HEK293 (cell line): ENCODE data around the gene UFC1.

ENCODE experiments used
- CTCF ChIA-PET: fragments of 350-600 bp; formaldehyde crosslinking; extraction: SDS; loops from one replicate; lab custom pipeline; 2021; ENCODE audit warnings: antibody characterized with exemption; lab: Yijun Ruan, JAX
- POLR2A ChIA-PET: fragments of 300-600 bp; formaldehyde crosslinking; extraction: SDS; loops from one replicate; lab custom pipeline; 2020; ENCODE audit warnings: antibody characterized with exemption, inconsistent platforms; lab: Yijun Ruan, JAX
- H3K27ac ChIP-seq: fragments of 200-500 bp; sonication (Bioruptor generic); 2 replicates; pipeline ENCODE4 v1.5.1; 2014; ENCODE audit warnings: low read depth, low read length, control low read depth, inconsistent platforms; ENCODE audit errors: extremely low read depth
- H3K36me3 ChIP-seq, 2 experiments: fragments of 200-500 bp in 1 of 2; sonication (Bioruptor generic) in 1 of 2; 1 replicate in 1 of 2; 2 replicates in 1 of 2; pipeline ENCODE4 v1.5.1; 2014 to 2017; ENCODE audit warnings: inconsistent platforms in 2 of 2, low read length in 2 of 2; ENCODE audit not compliant: control insufficient read depth in 2 of 2, insufficient read depth in 1 of 2
- H3K4me1 ChIP-seq: fragments of 200-500 bp; sonication (Bioruptor generic); 2 replicates; pipeline ENCODE4 v1.5.1; 2014; ENCODE audit warnings: mild to moderate bottlenecking, low read length, inconsistent platforms; ENCODE audit not compliant: control insufficient read depth, insufficient read depth
- H3K4me3 ChIP-seq: 2 replicates; pipeline ENCODE4 v1.5.1; 2011; ENCODE audit warnings: low read depth, mild to moderate bottlenecking, control low read depth, low read length, moderate library complexity
- H3K9me3 ChIP-seq: fragments of 200-500 bp; sonication (Bioruptor generic); 2 replicates; pipeline ENCODE4 v1.5.1; 2014; ENCODE audit warnings: low read depth, low read length, inconsistent platforms; ENCODE audit not compliant: control insufficient read depth, insufficient read depth
- EGR2 ChIP-seq: fragments of 450-650 bp; formaldehyde crosslinking; IDR thresholded peaks from 2 replicates; pipeline ENCODE4 v1.5.1; 2016; ENCODE audit warnings: low read depth, missing biosample characterization, missing genetic modification characterization
- GFI1B ChIP-seq: fragments of 450-650 bp; formaldehyde crosslinking; IDR thresholded peaks from 2 replicates; pipeline ENCODE4 v1.5.1; 2016; ENCODE audit warnings: missing biosample characterization, missing genetic modification characterization
- GLI4 ChIP-seq: fragments of 450-650 bp; formaldehyde crosslinking; IDR thresholded peaks from 2 replicates; pipeline ENCODE4 v1.5.1; 2016; ENCODE audit warnings: missing biosample characterization, missing genetic modification characterization
- KLF9 ChIP-seq: fragments of 450-650 bp; formaldehyde crosslinking; IDR thresholded peaks from 2 replicates; pipeline ENCODE4 v1.5.1; 2016; ENCODE audit warnings: missing biosample characterization, missing genetic modification characterization, low read depth
- MEIS1 ChIP-seq: sonication (generic); formaldehyde crosslinking; IDR thresholded peaks from 2 replicates; pipeline ENCODE4 v1.8.1; 2022; ENCODE audit warnings: missing genetic modification reagents, mild to moderate bottlenecking, borderline replicate concordance
- SETDB1 ChIP-seq: IDR thresholded peaks from one replicate; pipeline ENCODE4 v1.6.1; 2017; ENCODE audit warnings: mild to moderate bottlenecking, low read length, moderate library complexity, mixed read lengths; ENCODE audit not compliant: insufficient read length
- TRIM28 ChIP-seq: IDR thresholded peaks from 2 replicates; pipeline ENCODE4 v1.6.1; 2011; ENCODE audit warnings: low read length, control low read depth, borderline replicate concordance
- ZBTB8A ChIP-seq: fragments of 450-650 bp; formaldehyde crosslinking; IDR thresholded peaks from 2 replicates; pipeline ENCODE4 v1.5.1; 2016; ENCODE audit warnings: missing biosample characterization, missing genetic modification characterization
- ZNF2 ChIP-seq: fragments of 450-650 bp; formaldehyde crosslinking; IDR thresholded peaks from 2 replicates; pipeline ENCODE4 v1.5.1; 2016; ENCODE audit warnings: missing biosample characterization, missing genetic modification characterization
- ZNF266 ChIP-seq: fragments of 450-650 bp; formaldehyde crosslinking; IDR thresholded peaks from 2 replicates; pipeline ENCODE4 v1.5.1; 2016; ENCODE audit warnings: missing biosample characterization, missing genetic modification characterization, low read depth
- ZNF366 ChIP-seq: fragments of 450-650 bp; formaldehyde crosslinking; conservative IDR thresholded peaks from 2 replicates; pipeline ENCODE4 v1.5.1; 2016; ENCODE audit warnings: missing biosample characterization, missing genetic modification characterization
- ZNF416 ChIP-seq: fragments of 450-650 bp; formaldehyde crosslinking; IDR thresholded peaks from 2 replicates; pipeline ENCODE4 v1.5.1; 2016; ENCODE audit warnings: missing biosample characterization, missing genetic modification characterization
- ZNF785 ChIP-seq: fragments of 450-650 bp; formaldehyde crosslinking; IDR thresholded peaks from 2 replicates; pipeline ENCODE4 v1.5.1; 2016; ENCODE audit warnings: missing biosample characterization, missing genetic modification characterization
- ZSCAN16 ChIP-seq: fragments of 450-650 bp; formaldehyde crosslinking; IDR thresholded peaks from 2 replicates; pipeline ENCODE4 v1.5.1; 2016; ENCODE audit warnings: missing biosample characterization, missing genetic modification characterization
- TF ChIP-seq, protein P1 (sequence below): fragments of 450-650 bp; formaldehyde crosslinking; conservative IDR thresholded peaks from 2 replicates; pipeline ENCODE4 v1.5.1; 2016; ENCODE audit warnings: low read depth, missing biosample characterization, missing genetic modification characterization
- TF ChIP-seq, protein P2 (sequence below): fragments of 450-650 bp; formaldehyde crosslinking; IDR thresholded peaks from 2 replicates; pipeline ENCODE4 v1.5.1; 2016; ENCODE audit warnings: missing biosample characterization, missing genetic modification characterization
- TF ChIP-seq, protein P3 (sequence below): fragments of 450-650 bp; formaldehyde crosslinking; IDR thresholded peaks from 2 replicates; pipeline ENCODE4 v1.5.1; 2016; ENCODE audit warnings: missing biosample characterization, missing genetic modification characterization, borderline replicate concordance

The UFC1 gene

DNA sequence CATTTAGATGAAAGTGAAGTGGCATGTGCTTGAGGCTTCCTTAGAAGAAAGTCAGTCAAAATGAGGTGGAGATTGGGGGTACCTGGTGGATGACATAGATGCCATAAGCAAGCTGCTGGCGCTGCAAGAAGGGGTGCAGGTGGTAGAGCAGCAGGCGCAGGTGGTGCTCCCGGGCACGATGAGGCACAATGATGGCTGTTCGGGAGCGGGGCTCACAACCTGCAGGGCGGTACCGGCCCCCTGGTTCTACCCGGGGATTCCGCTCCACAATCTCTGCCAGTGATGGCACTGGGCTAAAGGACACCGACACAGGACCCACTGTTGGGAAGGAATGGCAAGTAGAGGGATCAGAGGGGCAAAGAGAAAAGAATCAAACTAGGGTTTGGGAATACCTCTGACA is 21.1 kb downstream of the UFC1 start:
- POLR2A ChIA-PET = interaction anchor here (3.3 kb wide), 1 partner anchor 9 kb away, joined by 39 read pairs; the partner anchor contains the start of gene PPOX
- CTCF ChIA-PET = no interaction called here
- Histone ChIP-seq H3K27ac (no peak overlapping the region), H3K36me3 (peaks cover 16 to 60% of the 10 kb centered on the region in 2 experiments; a peak in 2 of 3 replicates), H3K9me3 (no peaks in the 10 kb centered on the region), H3K4me1 (no peaks in the 10 kb centered on the region), H3K4me3 (no peak overlapping the region)
- no peak for TF ChIP-seq TRIM28
- no peak for TF ChIP-seq EGR2
- TF ChIP-seq SETDB1 = no peak
- TF ChIP-seq, protein P1, sequence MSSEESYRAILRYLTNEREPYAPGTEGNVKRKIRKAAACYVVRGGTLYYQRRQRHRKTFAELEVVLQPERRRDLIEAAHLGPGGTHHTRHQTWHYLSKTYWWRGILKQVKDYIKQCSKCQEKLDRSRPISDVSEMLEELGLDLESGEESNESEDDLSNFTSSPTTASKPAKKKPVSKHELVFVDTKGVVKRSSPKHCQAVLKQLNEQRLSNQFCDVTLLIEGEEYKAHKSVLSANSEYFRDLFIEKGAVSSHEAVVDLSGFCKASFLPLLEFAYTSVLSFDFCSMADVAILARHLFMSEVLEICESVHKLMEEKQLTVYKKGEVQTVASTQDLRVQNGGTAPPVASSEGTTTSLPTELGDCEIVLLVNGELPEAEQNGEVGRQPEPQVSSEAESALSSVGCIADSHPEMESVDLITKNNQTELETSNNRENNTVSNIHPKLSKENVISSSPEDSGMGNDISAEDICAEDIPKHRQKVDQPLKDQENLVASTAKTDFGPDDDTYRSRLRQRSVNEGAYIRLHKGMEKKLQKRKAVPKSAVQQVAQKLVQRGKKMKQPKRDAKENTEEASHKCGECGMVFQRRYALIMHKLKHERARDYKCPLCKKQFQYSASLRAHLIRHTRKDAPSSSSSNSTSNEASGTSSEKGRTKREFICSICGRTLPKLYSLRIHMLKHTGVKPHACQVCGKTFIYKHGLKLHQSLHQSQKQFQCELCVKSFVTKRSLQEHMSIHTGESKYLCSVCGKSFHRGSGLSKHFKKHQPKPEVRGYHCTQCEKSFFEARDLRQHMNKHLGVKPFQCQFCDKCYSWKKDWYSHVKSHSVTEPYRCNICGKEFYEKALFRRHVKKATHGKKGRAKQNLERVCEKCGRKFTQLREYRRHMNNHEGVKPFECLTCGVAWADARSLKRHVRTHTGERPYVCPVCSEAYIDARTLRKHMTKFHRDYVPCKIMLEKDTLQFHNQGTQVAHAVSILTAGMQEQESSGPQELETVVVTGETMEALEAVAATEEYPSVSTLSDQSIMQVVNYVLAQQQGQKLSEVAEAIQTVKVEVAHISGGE (tag by site-specific recombination) = no peak
- no peak for TF ChIP-seq ZNF2 (tag by site-specific recombination)
- TF ChIP-seq ZNF266 (tag by site-specific recombination) = no peak
- TF ChIP-seq ZBTB8A (tag by site-specific recombination) = no peak
- no peak for TF ChIP-seq ZNF366 (tag by site-specific recombination)

DNA sequence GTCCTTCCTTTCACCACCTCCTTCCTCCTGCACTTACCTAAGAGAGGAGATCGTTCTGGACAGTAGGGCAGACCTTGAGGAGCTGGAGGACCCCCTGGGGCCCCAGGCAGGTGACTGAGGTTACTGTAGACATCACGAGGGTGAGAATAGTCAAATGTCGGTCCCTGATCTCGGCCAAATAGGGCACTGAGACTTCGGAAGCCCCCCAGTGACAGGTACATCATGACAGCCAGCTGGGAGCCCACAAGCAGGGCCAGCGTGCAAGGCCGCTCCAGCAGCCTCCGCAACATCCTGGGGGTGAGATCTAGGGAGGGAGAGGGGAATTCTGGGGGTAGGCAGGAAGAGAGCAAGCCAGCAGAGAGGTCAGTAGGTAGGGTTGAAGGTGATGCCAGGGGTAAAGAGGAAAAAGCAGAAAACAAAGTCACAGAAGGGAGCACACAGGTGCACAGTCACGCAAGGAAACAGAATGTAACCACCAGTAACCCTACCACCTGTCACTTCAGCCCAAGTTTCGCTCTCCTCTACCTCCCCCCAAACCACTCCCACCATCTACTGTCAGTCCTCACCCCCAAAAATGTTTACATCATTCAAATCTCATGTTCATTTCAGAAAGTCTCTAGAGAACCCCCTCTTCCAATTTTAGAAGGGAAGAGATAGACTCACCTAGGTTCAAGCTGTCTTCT is 22.1 kb downstream of the UFC1 start:
- H3K4me3 ChIP-seq = no peak overlapping the region
- POLR2A ChIA-PET = interaction anchor here (0.9 to 3.3 kb wide), 3 partner anchors 10 to 22 kb away, joined by 4 to 39 read pairs (median 4); partner anchors contain the start of gene PPOX
- CTCF ChIA-PET = interaction anchor here (0.7 to 2.9 kb wide), 3 partner anchors 9 to 16 kb away, joined by 4 to 23 read pairs (median 6); partner anchors contain the start of gene PPOX
- peaks cover 13 to 52% of the 10 kb centered on the region in 2 experiments; a peak in 2 of 3 replicates for H3K36me3 ChIP-seq
- H3K27ac ChIP-seq = no peak overlapping the region
- H3K4me1 ChIP-seq = no peaks in the 10 kb centered on the region
- TF ChIP-seq KLF9 = no peak
- TF ChIP-seq MEIS1 (CRISPR knock-in tag) = no peak
- TF ChIP-seq GLI4 (tag by site-specific recombination) = no peak
- TF ChIP-seq ZNF785 (tag by site-specific recombination) = no peak
- TF ChIP-seq ZNF416 (tag by site-specific recombination) = no peak
- TF ChIP-seq ZSCAN16 (tag by site-specific recombination) = no peak
- TF ChIP-seq, protein P2, sequence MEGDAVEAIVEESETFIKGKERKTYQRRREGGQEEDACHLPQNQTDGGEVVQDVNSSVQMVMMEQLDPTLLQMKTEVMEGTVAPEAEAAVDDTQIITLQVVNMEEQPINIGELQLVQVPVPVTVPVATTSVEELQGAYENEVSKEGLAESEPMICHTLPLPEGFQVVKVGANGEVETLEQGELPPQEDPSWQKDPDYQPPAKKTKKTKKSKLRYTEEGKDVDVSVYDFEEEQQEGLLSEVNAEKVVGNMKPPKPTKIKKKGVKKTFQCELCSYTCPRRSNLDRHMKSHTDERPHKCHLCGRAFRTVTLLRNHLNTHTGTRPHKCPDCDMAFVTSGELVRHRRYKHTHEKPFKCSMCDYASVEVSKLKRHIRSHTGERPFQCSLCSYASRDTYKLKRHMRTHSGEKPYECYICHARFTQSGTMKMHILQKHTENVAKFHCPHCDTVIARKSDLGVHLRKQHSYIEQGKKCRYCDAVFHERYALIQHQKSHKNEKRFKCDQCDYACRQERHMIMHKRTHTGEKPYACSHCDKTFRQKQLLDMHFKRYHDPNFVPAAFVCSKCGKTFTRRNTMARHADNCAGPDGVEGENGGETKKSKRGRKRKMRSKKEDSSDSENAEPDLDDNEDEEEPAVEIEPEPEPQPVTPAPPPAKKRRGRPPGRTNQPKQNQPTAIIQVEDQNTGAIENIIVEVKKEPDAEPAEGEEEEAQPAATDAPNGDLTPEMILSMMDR (tag by site-specific recombination) = no peak
- TF ChIP-seq GFI1B (tag by site-specific recombination) = no peak
- TF ChIP-seq, protein P3, sequence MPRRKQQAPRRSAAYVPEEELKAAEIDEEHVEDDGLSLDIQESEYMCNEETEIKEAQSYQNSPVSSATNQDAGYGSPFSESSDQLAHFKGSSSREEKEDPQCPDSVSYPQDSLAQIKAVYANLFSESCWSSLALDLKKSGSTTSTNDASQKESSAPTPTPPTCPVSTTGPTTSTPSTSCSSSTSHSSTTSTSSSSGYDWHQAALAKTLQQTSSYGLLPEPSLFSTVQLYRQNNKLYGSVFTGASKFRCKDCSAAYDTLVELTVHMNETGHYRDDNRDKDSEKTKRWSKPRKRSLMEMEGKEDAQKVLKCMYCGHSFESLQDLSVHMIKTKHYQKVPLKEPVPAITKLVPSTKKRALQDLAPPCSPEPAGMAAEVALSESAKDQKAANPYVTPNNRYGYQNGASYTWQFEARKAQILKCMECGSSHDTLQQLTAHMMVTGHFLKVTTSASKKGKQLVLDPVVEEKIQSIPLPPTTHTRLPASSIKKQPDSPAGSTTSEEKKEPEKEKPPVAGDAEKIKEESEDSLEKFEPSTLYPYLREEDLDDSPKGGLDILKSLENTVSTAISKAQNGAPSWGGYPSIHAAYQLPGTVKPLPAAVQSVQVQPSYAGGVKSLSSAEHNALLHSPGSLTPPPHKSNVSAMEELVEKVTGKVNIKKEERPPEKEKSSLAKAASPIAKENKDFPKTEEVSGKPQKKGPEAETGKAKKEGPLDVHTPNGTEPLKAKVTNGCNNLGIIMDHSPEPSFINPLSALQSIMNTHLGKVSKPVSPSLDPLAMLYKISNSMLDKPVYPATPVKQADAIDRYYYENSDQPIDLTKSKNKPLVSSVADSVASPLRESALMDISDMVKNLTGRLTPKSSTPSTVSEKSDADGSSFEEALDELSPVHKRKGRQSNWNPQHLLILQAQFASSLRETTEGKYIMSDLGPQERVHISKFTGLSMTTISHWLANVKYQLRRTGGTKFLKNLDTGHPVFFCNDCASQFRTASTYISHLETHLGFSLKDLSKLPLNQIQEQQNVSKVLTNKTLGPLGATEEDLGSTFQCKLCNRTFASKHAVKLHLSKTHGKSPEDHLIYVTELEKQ (tag by site-specific recombination) = no peak
- TF ChIP-seq, all 188 proteins: peak for 0
- H3K9me3 ChIP-seq = no peaks in the 10 kb centered on the region
